Panc1 (cell line): Measurements from ENCODE around the gene PACC1. TPM values are rescaled to one million over a fixed set of nuclear protein-coding genes. Genes with fewer than 3 reads are reported as not detected.

ENCODE experiments used
- ATAC-seq: fragments of 200-7000 bp; cut with Tn5 transposase; 2 replicates; pipeline ENCODE4 v1.9.1; 2020; ENCODE audit warnings: mild to moderate bottlenecking, moderate library complexity
- BruUV-seq: library from RNA; stranded (reverse); fragments of 400-500 nt; replicated peaks from 2 replicates; lab custom pipeline; 2021; lab: Mats Ljungman, UMichigan
- CTCF ChIA-PET: fragments of 300-600 bp; sonication (Branson Sonifier 250); formaldehyde crosslinking; loops from one replicate; lab custom pipeline; 2022; ENCODE audit warnings: antibody characterized with exemption; lab: Charles Lee
- POLR2A ChIA-PET: fragments of 300-600 bp; sonication (Branson Sonifier 250); formaldehyde crosslinking; loops from one replicate; lab custom pipeline; 2022; ENCODE audit warnings: antibody characterized with exemption; lab: Charles Lee
- DNase-seq: peaks from one replicate; pipeline ENCODE4 v3.0.0-alpha.2; 2010; ENCODE audit warnings: low read depth, low spot score
- H3K27ac ChIP-seq: 2 replicates; pipeline ENCODE4 v1.5.1; 2011; ENCODE audit warnings: mild to moderate bottlenecking, low read length, inconsistent platforms
- H3K27me3 ChIP-seq: fragments of 200-500 bp; sonication (Bioruptor generic); 2 replicates; pipeline ENCODE4 v1.6.0; 2014; ENCODE audit warnings: low read length, inconsistent platforms; ENCODE audit not compliant: control insufficient read depth, insufficient read depth
- H3K36me3 ChIP-seq: fragments of 200-500 bp; sonication (Bioruptor generic); 2 replicates; pipeline ENCODE4 v1.5.1; 2014; ENCODE audit warnings: inconsistent platforms, mild to moderate bottlenecking, low read length, moderate library complexity; ENCODE audit not compliant: control insufficient read depth, insufficient read depth
- H3K4me1 ChIP-seq: 2 replicates; pipeline ENCODE4 v1.5.1; 2011; ENCODE audit warnings: inconsistent platforms, mild to moderate bottlenecking, low read length, moderate library complexity; ENCODE audit not compliant: control insufficient read depth, insufficient read depth
- H3K4me3 ChIP-seq, 2 experiments: 2 replicates each; pipeline ENCODE4 v1.5.1; 2011 to 2012; ENCODE audit warnings: low read depth in 2 of 2, low read length in 2 of 2, mild to moderate bottlenecking in 2 of 2, inconsistent platforms in 1 of 2, moderate library complexity in 1 of 2
- H3K9me3 ChIP-seq: fragments of 200-500 bp; sonication (Bioruptor generic); 2 replicates; pipeline ENCODE4 v1.5.1; 2014; ENCODE audit warnings: low read depth, mild to moderate bottlenecking, inconsistent platforms, low read length, moderate library complexity; ENCODE audit not compliant: control insufficient read depth, insufficient read depth
- CTCF ChIP-seq: fragments of 450-650 bp; IDR thresholded peaks from 2 replicates; pipeline ENCODE4 v1.5.1; 2017; ENCODE audit warnings: mild to moderate bottlenecking
- POLR2AphosphoS5 ChIP-seq: IDR thresholded peaks from 2 replicates; pipeline ENCODE4 v1.6.1; 2012; ENCODE audit warnings: mild to moderate bottlenecking, low read depth, low read length, moderate library complexity
- REST ChIP-seq, 2 experiments: IDR thresholded peaks; 2 replicates each; pipeline ENCODE4 v1.6.1; 2011 to 2012; ENCODE audit warnings: low read depth in 2 of 2, control low read depth in 1 of 2, low read length in 1 of 2, mild to moderate bottlenecking in 1 of 2, moderate library complexity in 1 of 2; ENCODE audit not compliant: insufficient read depth in 1 of 2
- SIN3A ChIP-seq: IDR thresholded peaks from 2 replicates; pipeline ENCODE4 v1.6.1; 2012; ENCODE audit warnings: low read depth, mild to moderate bottlenecking, low read length, moderate library complexity, borderline replicate concordance; ENCODE audit not compliant: insufficient read depth
- TCF7L2 ChIP-seq: IDR thresholded peaks from 2 replicates; pipeline ENCODE4 v1.6.1; 2011; ENCODE audit warnings: mild to moderate bottlenecking, low read depth, low read length, inconsistent platforms
- in situ Hi-C: cut with HindIII; loops from 2 replicates; pipeline ENCODE4 v1.10.0; 2016; ENCODE audit warnings: low sequenced_read_pairs, low pct_unique_long_range_greater_than_20kb
- intact Hi-C: fragments of 100-400 bp; cut with micrococcal nuclease; formaldehyde crosslinking; loops from one replicate; pipeline ENCODE4 v1.10.0; 2022; ENCODE audit not compliant: unreplicated experiment
- total RNA-seq: library from RNA; stranded (reverse); gene quantifications from one replicate; pipeline ENCODE4 v1.2.1, GENCODE V29; 2021; ENCODE audit not compliant: unreplicated experiment

PACC1 gene
- total RNA-seq, 1 experiment from 2014 or later = 11.5 TPM

- Histone ChIP-seq H3K9me3 (no peaks in the 10 kb centered on the region), H3K4me1 (no peaks in the 10 kb centered on the region; the same call in 1 of the 2 replicates), H3K27ac (no peak overlapping the region), H3K36me3 (no peaks in the 10 kb centered on the region), H3K4me3 (no peak overlapping the region), H3K27me3 (no peaks in the 10 kb centered on the region)
- DNase-seq (no peak), ATAC-seq (no peak)
- BruUV-seq = no TSS peak
- TF ChIP-seq CTCF = no peak
- no peak for TF ChIP-seq SIN3A
- TF ChIP-seq POLR2AphosphoS5 = no peak
- no peak for TF ChIP-seq REST (IDR thresholded peaks at IDR 0.05; ENCODE audit: insufficient read depth in 1 of 2, low read depth in 2 of 2, low read length in 1 of 2)
- no peak for TF ChIP-seq TCF7L2
- ChIA-PET POLR2A (no interaction called here), CTCF (no interaction called here)
- intact Hi-C loops = no loop called here
- in situ Hi-C loops = no loop called here
Measured at GRCh38 chr1:212461916-212462660, 47.4 kb upstream of the PACC1 start.

GRCh38 chr1:212460376-212460775 is 45.7 kb upstream of the PACC1 start:
- no peaks in the 10 kb centered on the region for H3K4me1 ChIP-seq
- ATAC-seq = no peak
- in situ Hi-C loops = no loop called here
- no TSS peak for BruUV-seq
- no peak for DNase-seq
- no peak for TF ChIP-seq SIN3A
- TF ChIP-seq TCF7L2 = no peak
- H3K27ac ChIP-seq = no peak overlapping the region
- no peak overlapping the region for H3K4me3 ChIP-seq
- ChIA-PET POLR2A (no interaction called here), CTCF (no interaction called here)
- no peaks in the 10 kb centered on the region for H3K36me3 ChIP-seq
- no peaks in the 10 kb centered on the region for H3K27me3 ChIP-seq
- intact Hi-C loops = no loop called here
- H3K9me3 ChIP-seq = no peaks in the 10 kb centered on the region

- Histone ChIP-seq H3K27me3 (no peaks in the 10 kb centered on the region), H3K4me1 (no peaks in the 10 kb centered on the region), H3K4me3 (no peak overlapping the region), H3K36me3 (no peaks in the 10 kb centered on the region), H3K27ac (no peak overlapping the region), H3K9me3 (no peaks in the 10 kb centered on the region)
- intact Hi-C loops = loop anchor here (5.0 to 10.0 kb wide), 4 partner anchors 75 to 775 kb away; no protein-coding TSS in a partner anchor
- ChIA-PET POLR2A (no interaction called here), CTCF (no interaction called here)
- in situ Hi-C loops = no loop called here
- TF ChIP-seq SIN3A = no peak
- TF ChIP-seq POLR2AphosphoS5 = no peak
- BruUV-seq = no TSS peak
- ATAC-seq (no peak), DNase-seq (no peak)
Measured at GRCh38 chr1:212459656-212460055, 45.0 kb upstream of the PACC1 start.
